ENCODE measurements around the gene EIF4E. TPM values are rescaled to one million over a fixed set of nuclear protein-coding genes. Genes with fewer than 3 reads are reported as not detected.
"Not testable (repeated sequence)": the region's sequence is repeated elsewhere in the genome, so short reads cannot be mapped to it uniquely, and the experiment has no call there.

Gene EIF4E
- total RNA-seq, 1 experiment from 2014 or later: 104 TPM

DNA sequence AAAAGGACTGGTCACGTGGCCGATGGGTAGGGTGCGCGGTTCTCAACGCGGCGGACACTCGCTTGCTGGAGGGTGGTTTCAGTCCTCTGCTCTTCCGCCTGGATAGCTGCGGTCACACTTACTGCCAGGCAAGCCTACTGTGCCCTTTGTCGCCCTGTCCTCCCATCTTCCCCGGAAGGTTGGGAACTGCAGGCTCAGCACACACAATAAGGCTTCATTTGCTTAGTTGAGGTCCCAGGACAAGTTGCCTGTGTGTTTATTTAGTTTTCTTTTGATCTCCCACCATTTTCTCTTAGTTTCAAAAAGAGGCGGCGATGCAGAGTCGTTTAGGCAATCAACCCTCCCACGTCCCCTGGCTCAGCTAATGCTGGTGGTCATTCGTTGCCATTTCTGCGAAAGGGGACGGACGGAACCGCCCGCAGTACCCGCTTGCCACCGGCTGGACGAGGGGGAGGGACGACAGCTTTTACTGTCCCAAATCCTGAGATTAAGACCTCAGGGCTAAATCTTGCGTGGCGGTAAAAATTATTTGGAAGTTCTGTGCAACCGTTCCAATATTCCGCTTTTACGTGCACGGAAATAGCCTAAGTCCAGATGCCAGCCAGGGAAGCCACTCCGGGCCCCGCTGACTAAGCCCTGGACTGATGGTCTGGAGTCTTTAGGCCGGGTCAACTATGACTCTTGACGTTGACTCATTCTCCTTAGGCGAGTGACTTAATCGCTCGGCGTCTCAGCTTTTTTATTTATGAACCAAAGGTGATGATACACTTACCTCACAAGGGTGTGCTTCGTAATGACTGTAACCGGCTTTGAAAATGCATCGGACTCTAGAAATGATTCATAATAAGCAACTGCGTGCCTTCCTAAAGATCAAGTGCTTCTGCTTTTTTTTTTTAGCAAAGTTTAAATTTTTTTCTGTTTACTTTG lies 671 bp upstream of the EIF4E start:
- no peaks in the 10 kb centered on the region for H3K9me3 Mint-ChIP-seq (ENCODE audit: unreplicated experiment)

DNA sequence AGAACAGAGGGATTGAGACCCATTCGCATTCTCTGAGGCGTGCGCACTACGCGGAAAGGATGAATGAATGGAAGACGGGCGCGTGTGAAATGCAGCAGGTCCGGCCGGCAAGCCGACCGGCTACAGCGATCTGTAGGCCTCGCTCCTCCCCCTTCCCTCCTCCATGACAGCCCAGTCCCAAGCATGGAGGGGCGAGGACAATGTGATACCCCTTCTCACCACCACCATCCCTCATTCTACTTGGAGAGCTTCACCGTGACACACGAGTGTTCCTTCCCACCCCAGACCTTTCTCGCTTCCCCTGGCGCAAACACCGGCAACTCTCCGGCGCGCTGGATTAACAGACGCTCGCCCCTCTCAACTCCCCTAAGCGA lies 815 bp downstream of the EIF4E start:
- ChIA-PET CTCF (interaction anchor here (0.7 to 3.3 kb wide), 7 partner anchors 11 to 360 kb away, joined by 3 to 22 read pairs (median 3); partner anchors contain the start of gene METAP1), POLR2A (interaction anchor here (0.5 to 4.9 kb wide), 21 partner anchors 11 to 665 kb away, joined by 3 to 68 read pairs (median 5); partner anchors contain the start of genes ADH5, METAP1 and TSPAN5)
- no peaks in the 10 kb centered on the region for H3K9me3 Mint-ChIP-seq (ENCODE audit: unreplicated experiment)
- DNase-seq (ENCODE audit: unreplicated experiment): peak; percentile 79
- H3K4me3 Mint-ChIP-seq (ENCODE audit: unreplicated experiment): peak overlapping the region; percentile 96
- peak overlapping the region; percentile 93 for H3K27ac Mint-ChIP-seq (ENCODE audit: low read depth, unreplicated experiment)
- TF ChIP-seq, protein P1, sequence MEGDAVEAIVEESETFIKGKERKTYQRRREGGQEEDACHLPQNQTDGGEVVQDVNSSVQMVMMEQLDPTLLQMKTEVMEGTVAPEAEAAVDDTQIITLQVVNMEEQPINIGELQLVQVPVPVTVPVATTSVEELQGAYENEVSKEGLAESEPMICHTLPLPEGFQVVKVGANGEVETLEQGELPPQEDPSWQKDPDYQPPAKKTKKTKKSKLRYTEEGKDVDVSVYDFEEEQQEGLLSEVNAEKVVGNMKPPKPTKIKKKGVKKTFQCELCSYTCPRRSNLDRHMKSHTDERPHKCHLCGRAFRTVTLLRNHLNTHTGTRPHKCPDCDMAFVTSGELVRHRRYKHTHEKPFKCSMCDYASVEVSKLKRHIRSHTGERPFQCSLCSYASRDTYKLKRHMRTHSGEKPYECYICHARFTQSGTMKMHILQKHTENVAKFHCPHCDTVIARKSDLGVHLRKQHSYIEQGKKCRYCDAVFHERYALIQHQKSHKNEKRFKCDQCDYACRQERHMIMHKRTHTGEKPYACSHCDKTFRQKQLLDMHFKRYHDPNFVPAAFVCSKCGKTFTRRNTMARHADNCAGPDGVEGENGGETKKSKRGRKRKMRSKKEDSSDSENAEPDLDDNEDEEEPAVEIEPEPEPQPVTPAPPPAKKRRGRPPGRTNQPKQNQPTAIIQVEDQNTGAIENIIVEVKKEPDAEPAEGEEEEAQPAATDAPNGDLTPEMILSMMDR (IDR thresholded peaks at IDR 0.05; ENCODE audit: unreplicated experiment): no peak
- no TSS peak for BruUV-seq (replicated peaks)
- H3K36me3 Mint-ChIP-seq (ENCODE audit: insufficient read depth, unreplicated experiment): peaks cover 13% of the 10 kb centered on the region
- no peaks in the 10 kb centered on the region for H3K27me3 Mint-ChIP-seq (ENCODE audit: insufficient read depth, unreplicated experiment)
- intact Hi-C loops (cut with micrococcal nuclease): loop anchor here (1.0 to 5.0 kb wide), 4 partner anchors 67 to 786 kb away; partner anchors contain the start of genes METAP1 and STPG2
- H3K4me1 Mint-ChIP-seq (ENCODE audit: insufficient read depth, unreplicated experiment): peaks cover 13% of the 10 kb centered on the region

More for the DNA sequence above, 671 bp upstream of the EIF4E start:
- BruUV-seq (replicated peaks): TSS peak; percentile 89
- DNase-seq (ENCODE audit: unreplicated experiment): peak; percentile 97
- H3K27me3 Mint-ChIP-seq (ENCODE audit: insufficient read depth, unreplicated experiment): no peaks in the 10 kb centered on the region
- TF ChIP-seq, protein P1 (IDR thresholded peaks at IDR 0.05; ENCODE audit: unreplicated experiment): no peak
- peaks cover 13% of the 10 kb centered on the region for H3K36me3 Mint-ChIP-seq (ENCODE audit: insufficient read depth, unreplicated experiment)
- CTCF ChIA-PET: interaction anchor here (0.6 to 3.3 kb wide), 11 partner anchors 9 to 853 kb away, joined by 3 to 22 read pairs (median 4); partner anchors contain the start of gene METAP1
- H3K4me1 Mint-ChIP-seq (ENCODE audit: insufficient read depth, unreplicated experiment): peaks cover 13% of the 10 kb centered on the region
- peak overlapping the region; percentile 96 for H3K4me3 Mint-ChIP-seq (ENCODE audit: unreplicated experiment)
- POLR2A ChIA-PET: interaction anchor here (0.6 to 4.9 kb wide), 38 partner anchors 8 to 1433 kb away, joined by 3 to 68 read pairs (median 4); partner anchors contain the start of genes ADH5, LAMTOR3, METAP1 and RAP1GDS1
- peak overlapping the region; percentile 93 for H3K27ac Mint-ChIP-seq (ENCODE audit: low read depth, unreplicated experiment)
- intact Hi-C loops (cut with micrococcal nuclease): loop anchor here (2.0 to 10.0 kb wide), 5 partner anchors 65 to 787 kb away; partner anchors contain the start of genes METAP1, STPG2 and TSPAN5

DNA sequence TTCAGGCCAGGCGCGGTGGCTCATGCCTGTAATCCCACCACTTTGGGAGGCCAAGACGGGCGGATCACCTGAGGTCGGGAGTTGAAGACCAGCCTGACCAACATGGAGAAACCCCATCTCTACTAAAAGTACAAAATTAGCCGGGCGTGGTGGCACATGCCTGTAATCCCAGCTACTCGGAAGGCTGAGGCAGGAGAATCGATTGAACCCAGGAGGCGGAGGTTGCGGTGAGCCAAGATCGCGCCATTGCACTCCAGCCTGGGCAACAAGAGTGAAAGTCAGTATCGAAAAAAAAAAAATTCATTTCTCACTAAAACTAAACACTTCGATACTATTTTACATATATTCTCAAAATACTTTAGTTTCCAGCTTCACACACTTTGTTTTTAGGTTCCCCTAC lies 2.7 kb downstream of the EIF4E start:
- not testable (repeated sequence) for DNase-seq (ENCODE audit: unreplicated experiment); BruUV-seq (replicated peaks); H3K9me3 Mint-ChIP-seq (ENCODE audit: unreplicated experiment); H3K27me3 Mint-ChIP-seq (ENCODE audit: insufficient read depth, unreplicated experiment)
- ChIA-PET CTCF (interaction anchor here (0.6 to 1.8 kb wide), 4 partner anchors 14 to 458 kb away, joined by 3 to 11 read pairs (median 4); partner anchors contain the start of gene METAP1), POLR2A (interaction anchor here (1.5 to 4.9 kb wide), 4 partner anchors 10 to 162 kb away, joined by 4 to 42 read pairs (median 18); partner anchors contain the start of gene ADH5)
- peak overlapping the region; percentile 53 for H3K27ac Mint-ChIP-seq (ENCODE audit: low read depth, unreplicated experiment)
- peaks cover 25% of the 10 kb centered on the region for H3K36me3 Mint-ChIP-seq (ENCODE audit: insufficient read depth, unreplicated experiment)
- H3K4me3 Mint-ChIP-seq (ENCODE audit: unreplicated experiment): peak overlapping the region; percentile 96
- intact Hi-C loops (cut with micrococcal nuclease): loop anchor here (5.0 kb wide), 2 partner anchors 131 to 784 kb away; partner anchors contain the start of gene STPG2
- H3K4me1 Mint-ChIP-seq (ENCODE audit: insufficient read depth, unreplicated experiment): peaks cover 13% of the 10 kb centered on the region

DNA sequence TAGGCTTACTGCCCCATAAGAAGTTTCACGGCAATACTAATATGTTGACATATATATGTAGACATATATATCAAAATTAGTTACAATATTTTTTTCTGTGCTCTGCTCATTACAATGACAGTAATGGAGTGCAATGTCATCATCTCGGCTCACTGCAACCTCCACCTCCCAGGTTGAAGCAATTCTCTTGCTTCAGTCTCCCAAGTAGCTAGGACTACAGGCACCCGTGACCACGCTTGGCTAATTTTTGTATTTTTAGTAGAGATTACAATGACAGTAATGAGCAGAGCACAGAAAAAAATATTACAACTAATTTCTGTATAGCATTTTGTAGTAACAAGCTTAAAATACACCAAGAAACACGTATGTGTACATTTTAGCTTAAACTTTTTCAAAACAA lies 7.6 kb downstream of the EIF4E start:
- Mint-ChIP-seq H3K9me3 (ENCODE audit: unreplicated experiment) (no peaks in the 10 kb centered on the region), H3K27ac (ENCODE audit: low read depth, unreplicated experiment) (no peak overlapping the region), H3K4me3 (ENCODE audit: unreplicated experiment) (no peak overlapping the region), H3K36me3 (ENCODE audit: insufficient read depth, unreplicated experiment) (peaks cover 27% of the 10 kb centered on the region), H3K4me1 (ENCODE audit: insufficient read depth, unreplicated experiment) (peaks cover 13% of the 10 kb centered on the region), H3K27me3 (ENCODE audit: insufficient read depth, unreplicated experiment) (no peaks in the 10 kb centered on the region)
- no peak for DNase-seq (ENCODE audit: unreplicated experiment)
- TF ChIP-seq, protein P1 (IDR thresholded peaks at IDR 0.05; ENCODE audit: unreplicated experiment): no peak
- intact Hi-C loops (cut with micrococcal nuclease): no loop called here
- POLR2A ChIA-PET: interaction anchor here (0.5 to 2.3 kb wide), 5 partner anchors 8 to 245 kb away, joined by 3 to 8 read pairs (median 4); partner anchors contain the start of gene EIF4E
- no TSS peak for BruUV-seq (replicated peaks)
- CTCF ChIA-PET: interaction anchor here (0.6 kb wide), 1 partner anchor 42 kb away, joined by 3 read pairs; no protein-coding TSS in a partner anchor

Data from MCF 10A (cell line).